Measurements from ENCODE around the gene ARMS2. TPM values are rescaled to one million over a fixed set of nuclear protein-coding genes. Genes with fewer than 3 reads are reported as not detected.

ARMS2 gene
- total RNA-seq, 1 experiment from 2014 or later: not detected

- Histone ChIP-seq H4K20me1 (ENCODE audit: low read length) (no peaks in the 10 kb centered on the region), H3K9me3 (ENCODE audit: low read length) (no peaks in the 10 kb centered on the region), H3K27me3 (ENCODE audit: low read length) (no peaks in the 10 kb centered on the region), H3K9ac (ENCODE audit: low read length) (no peak overlapping the region), H3K4me1 (ENCODE audit: insufficient read depth, low read length) (peaks cover 12% of the 10 kb centered on the region), H3K4me3 (ENCODE audit: low read length) (no peak overlapping the region), H3K9me2 (replicated peaks; ENCODE audit: low read length) (no peaks in the 10 kb centered on the region), H3K27ac (ENCODE audit: low read length) (no peak overlapping the region), H3K79me2 (ENCODE audit: low read length) (no peaks in the 10 kb centered on the region), H3F3A (ENCODE audit: low read length, unreplicated experiment) (no peaks in the 10 kb centered on the region), H3K4me2 (ENCODE audit: low read length) (no peak overlapping the region), H2AFZ (ENCODE audit: low read length) (no peak overlapping the region), H3K36me3 (ENCODE audit: low read depth, low read length) (no peaks in the 10 kb centered on the region)
- no peak for ATAC-seq
- ChIA-PET CTCF (no interaction called here), POLR2A (ENCODE audit: unreplicated experiment) (no interaction called here)
- intact Hi-C loops (cut with micrococcal nuclease): no loop called here
- no TSS peak for BruUV-seq (replicated peaks)
- TF ChIP-seq EZH2 (IDR thresholded peaks at IDR 0.05; ENCODE audit: low read length, unreplicated experiment) (no peak), EZH2phosphoT487 (IDR thresholded peaks at IDR 0.05; ENCODE audit: borderline replicate concordance, low read length) (no peak), CTCF (conservative IDR thresholded peaks at IDR 0.05; ENCODE audit: low read depth, low read length) (no peak)
- DNase-seq: no peak
Measured at GRCh38 chr10:122503886-122504609, 49.6 kb downstream of the ARMS2 start.

- Histone ChIP-seq H3K9me3 (ENCODE audit: low read length) (no peaks in the 10 kb centered on the region), H3K4me1 (ENCODE audit: insufficient read depth, low read length) (peaks cover 12% of the 10 kb centered on the region), H3K27ac (ENCODE audit: low read length) (no peak overlapping the region), H3K79me2 (ENCODE audit: low read length) (no peaks in the 10 kb centered on the region), H2AFZ (ENCODE audit: low read length) (no peak overlapping the region), H4K20me1 (ENCODE audit: low read length) (no peaks in the 10 kb centered on the region), H3K36me3 (ENCODE audit: low read depth, low read length) (no peaks in the 10 kb centered on the region), H3K27me3 (ENCODE audit: low read length) (no peaks in the 10 kb centered on the region), H3K4me2 (ENCODE audit: low read length) (no peak overlapping the region), H3K9ac (ENCODE audit: low read length) (no peak overlapping the region), H3F3A (ENCODE audit: low read length, unreplicated experiment) (no peaks in the 10 kb centered on the region), H3K9me2 (replicated peaks; ENCODE audit: low read length) (no peaks in the 10 kb centered on the region), H3K4me3 (ENCODE audit: low read length) (no peak overlapping the region)
- TF ChIP-seq EZH2phosphoT487 (IDR thresholded peaks at IDR 0.05; ENCODE audit: borderline replicate concordance, low read length) (no peak), EZH2 (IDR thresholded peaks at IDR 0.05; ENCODE audit: low read length, unreplicated experiment) (no peak), CTCF (conservative IDR thresholded peaks at IDR 0.05; ENCODE audit: low read depth, low read length) (no peak)
- ChIA-PET CTCF (interaction anchor here (0.5 kb wide), 1 partner anchor 35 kb away, joined by 4 read pairs; no protein-coding TSS in a partner anchor), POLR2A (ENCODE audit: unreplicated experiment) (no interaction called here)
- peak; percentile 82 for DNase-seq
- intact Hi-C loops (cut with micrococcal nuclease): no loop called here
- BruUV-seq (replicated peaks): no TSS peak
- peak; percentile 100 for ATAC-seq
Measured at GRCh38 chr10:122504610-122504950, 50.1 kb downstream of the ARMS2 start.

GRCh38 chr10:122505011-122505410, 50.6 kb downstream of the ARMS2 start:
- DNase-seq: no peak
- Histone ChIP-seq H2AFZ (ENCODE audit: low read length) (no peak overlapping the region), H3K36me3 (ENCODE audit: low read depth, low read length) (no peaks in the 10 kb centered on the region), H3K9me2 (replicated peaks; ENCODE audit: low read length) (no peaks in the 10 kb centered on the region), H3K9me3 (ENCODE audit: low read length) (no peaks in the 10 kb centered on the region), H4K20me1 (ENCODE audit: low read length) (no peaks in the 10 kb centered on the region), H3K27ac (ENCODE audit: low read length) (no peak overlapping the region), H3K27me3 (ENCODE audit: low read length) (no peaks in the 10 kb centered on the region), H3K79me2 (ENCODE audit: low read length) (no peaks in the 10 kb centered on the region), H3F3A (ENCODE audit: low read length, unreplicated experiment) (no peaks in the 10 kb centered on the region), H3K4me3 (ENCODE audit: low read length) (no peak overlapping the region), H3K4me2 (ENCODE audit: low read length) (no peak overlapping the region), H3K9ac (ENCODE audit: low read length) (no peak overlapping the region), H3K4me1 (ENCODE audit: insufficient read depth, low read length) (peaks cover 12% of the 10 kb centered on the region)
- no peak for ATAC-seq
- intact Hi-C loops (cut with micrococcal nuclease): no loop called here
- ChIA-PET CTCF (interaction anchor here (0.5 kb wide), 1 partner anchor 36 kb away, joined by 4 read pairs; no protein-coding TSS in a partner anchor), POLR2A (ENCODE audit: unreplicated experiment) (no interaction called here)
- BruUV-seq (replicated peaks): no TSS peak
- TF ChIP-seq EZH2phosphoT487 (IDR thresholded peaks at IDR 0.05; ENCODE audit: borderline replicate concordance, low read length) (no peak), EZH2 (IDR thresholded peaks at IDR 0.05; ENCODE audit: low read length, unreplicated experiment) (no peak), CTCF (conservative IDR thresholded peaks at IDR 0.05; ENCODE audit: low read depth, low read length) (no peak)
